SIG-M5 treated with dmso at 0.1 percent for 504 hours (cell line): ENCODE measurements around the gene ROMO1.
"Not testable (repeated sequence)": the region's sequence is repeated elsewhere in the genome, so short reads cannot be mapped to it uniquely, and the experiment has no call there.

Experiments
- DNase-seq: peaks from one replicate; lab custom pipeline; 2025; ENCODE audit not compliant: unreplicated experiment; lab: John Stamatoyannopoulos, UW

ROMO1 gene

DNA sequence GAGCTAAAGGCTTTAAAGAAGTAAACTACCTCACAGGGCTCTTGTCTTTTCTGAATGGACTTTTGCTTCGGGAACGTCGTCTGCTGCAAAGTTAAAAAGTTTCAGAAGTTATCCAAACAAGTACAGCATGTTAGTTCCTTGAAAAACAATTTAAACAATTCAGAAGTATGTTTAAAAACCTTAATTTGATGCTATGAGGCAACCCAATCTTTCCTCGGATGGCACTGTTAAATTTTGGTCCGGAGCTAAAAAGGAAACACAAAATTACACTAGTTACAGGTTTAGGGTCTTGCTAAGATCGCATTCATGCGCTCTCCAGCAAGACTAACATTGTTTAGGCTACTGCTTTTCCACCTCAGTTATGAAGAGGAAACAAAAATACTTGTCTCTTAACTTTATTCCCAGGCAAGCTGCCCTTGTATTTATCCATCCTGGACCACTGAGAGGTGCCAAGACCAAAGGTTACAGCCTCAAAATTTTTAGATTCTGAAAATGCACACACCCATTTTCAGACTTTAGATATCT is 30.1 kb downstream of the ROMO1 start:
- no peak for DNase-seq

DNA sequence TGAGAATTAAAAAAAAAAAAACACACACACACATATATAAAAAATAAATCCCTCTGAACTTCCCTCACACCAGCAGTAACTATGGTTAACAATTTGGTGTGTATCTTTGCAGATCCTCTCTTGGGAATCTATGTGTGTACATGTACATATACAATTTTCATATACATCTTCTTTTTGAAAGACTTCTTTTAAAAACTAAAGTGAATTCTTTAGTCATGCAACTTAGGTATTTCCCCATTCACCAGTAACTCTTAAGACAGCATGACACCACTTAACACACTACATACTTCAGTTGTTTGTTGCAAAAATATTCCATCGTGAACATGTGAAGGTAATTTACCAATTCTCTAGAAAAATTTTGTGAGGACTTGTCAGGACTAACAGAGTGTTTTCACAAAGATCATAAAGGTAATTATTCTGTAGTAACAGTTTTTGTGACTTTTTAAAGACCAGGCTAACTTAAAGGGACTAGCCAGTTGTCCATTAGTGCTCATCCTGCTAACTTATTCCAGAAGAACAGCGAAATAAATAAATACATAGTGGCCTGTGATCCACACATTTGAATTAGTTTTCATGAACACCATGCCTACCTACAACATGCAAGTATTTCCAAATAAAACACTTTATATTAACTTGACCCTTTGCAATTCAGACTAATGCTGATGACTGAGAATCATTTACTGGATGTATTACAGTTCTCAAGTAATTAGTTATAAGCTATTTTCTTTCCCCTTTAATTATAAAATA is 30.8 kb downstream of the ROMO1 start:
- DNase-seq = no peak

DNA sequence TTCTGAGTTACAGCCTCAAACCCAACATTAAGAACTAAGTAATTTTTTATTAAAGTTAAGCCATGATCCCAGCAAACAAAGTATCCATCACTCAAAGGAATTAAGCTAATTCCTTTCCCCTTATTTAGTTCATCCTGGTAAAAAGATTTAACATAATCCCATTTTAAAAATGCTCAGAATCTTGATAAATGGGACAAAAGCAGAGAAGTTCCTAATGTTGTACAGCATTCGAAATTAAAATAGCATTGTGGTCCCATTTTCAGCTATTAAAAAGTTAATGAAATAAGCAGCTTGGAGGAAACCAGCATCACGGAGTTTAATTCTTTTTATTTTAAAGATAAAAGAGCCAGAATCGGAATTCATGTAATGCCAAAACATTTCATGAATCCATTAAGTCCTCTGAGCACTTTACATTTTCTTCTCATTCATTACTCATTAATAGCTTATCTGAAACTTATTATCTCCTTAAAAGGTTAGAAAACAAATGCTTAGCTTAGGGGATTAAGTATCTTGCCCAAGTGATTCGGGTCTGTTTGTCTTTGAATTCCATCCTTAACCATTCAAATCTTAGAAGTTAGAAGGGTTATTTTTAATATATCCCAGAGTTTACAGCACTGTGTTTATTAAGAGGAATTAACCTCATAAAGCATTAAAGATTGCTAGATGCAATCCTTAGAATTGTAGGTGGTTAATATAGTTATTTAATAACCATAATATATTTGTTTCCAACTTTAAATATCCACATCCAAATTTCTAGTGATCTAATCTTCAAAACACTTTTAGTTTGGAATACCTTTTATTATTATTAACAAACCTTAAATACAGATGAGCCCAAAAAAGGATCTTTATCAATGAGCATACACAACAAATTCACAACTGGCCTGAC is 31.6 kb downstream of the ROMO1 start:
- no peak for DNase-seq

DNA sequence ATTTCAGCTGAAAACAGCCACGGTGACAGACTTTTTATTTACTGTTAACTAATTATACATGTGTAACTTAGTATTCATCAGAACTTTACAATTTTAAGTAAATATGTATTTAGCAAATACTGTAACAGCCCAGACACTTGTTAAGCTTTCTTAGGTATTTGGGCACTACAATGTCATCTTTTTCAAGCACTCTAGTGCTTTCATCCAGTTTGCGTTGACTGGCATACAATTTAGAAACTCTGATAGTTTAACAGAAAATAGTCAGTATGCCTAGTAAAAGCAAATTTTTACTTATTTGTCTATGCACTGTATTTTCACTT is 32.2 kb downstream of the ROMO1 start:
- DNase-seq = no peak

DNA sequence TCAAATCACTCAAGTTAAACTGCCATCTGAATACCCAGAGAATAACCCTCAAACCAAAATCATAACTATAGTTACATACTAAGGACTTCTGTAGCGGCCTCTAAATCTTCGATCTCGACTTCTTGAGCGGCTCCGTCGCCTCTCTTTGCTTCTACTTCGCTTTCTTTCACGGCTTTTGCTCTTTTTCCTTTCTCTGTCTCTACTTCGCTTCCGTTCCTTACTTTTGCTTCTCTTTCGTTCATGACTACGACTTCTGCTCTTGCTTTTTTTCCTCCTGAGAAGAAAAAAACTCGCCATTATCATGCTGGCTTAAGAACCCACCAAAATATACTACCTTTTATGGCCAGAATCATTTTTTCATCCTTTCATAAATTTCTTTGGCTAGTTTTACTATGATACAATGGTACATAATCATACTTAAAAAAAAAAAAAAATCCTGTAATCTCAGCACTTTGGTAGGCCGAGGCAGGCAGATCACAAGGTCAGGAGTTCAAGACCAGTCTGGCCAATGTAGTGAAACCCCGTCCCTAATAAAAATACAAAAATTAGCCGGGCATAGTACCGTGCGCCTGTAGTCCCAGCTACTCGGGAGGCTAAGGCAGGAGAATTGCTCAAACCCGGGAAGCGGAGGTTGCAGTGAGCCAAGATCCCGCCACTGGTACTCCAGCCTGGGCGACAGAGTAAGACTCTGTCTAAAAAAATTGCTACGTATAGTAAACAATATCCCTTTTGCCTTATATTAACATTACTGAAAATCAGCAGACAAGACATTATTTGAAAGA is 32.8 kb downstream of the ROMO1 start:
- no peak for DNase-seq

DNA sequence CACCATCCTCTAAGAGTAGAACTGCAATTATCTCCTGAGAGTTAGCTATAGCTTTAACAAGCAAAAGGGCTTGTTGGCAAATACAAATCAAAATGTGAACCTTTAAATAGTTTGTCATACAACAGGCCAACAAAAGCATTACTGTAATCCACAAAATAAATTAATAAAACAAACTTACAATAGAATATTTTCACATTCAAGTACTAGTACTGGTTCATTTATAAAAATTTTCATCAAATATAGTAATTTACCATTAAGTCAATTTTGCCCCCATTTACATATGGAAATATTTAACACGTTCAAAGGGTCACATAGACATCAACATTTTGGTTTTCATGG is 33.4 kb downstream of the ROMO1 start:
- DNase-seq = no peak

DNA sequence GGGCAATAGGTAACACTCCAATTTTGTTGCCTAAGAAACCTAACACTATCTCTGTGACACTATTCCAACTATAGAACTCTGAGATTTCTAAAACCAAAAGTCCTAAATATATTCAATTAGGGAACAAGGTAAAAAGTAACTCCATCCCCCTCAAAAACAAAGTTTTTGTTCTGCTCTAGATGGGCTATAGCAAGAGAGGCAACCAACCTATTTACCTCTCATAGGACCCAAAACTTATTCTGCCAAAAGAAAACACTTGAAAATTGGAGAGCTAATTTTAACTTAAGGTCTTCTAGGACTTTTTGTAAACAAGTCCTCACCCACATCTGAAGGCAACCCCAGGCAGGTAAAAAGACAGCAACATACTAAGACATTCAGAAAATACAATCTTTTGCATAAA is 35.2 kb downstream of the ROMO1 start:
- DNase-seq = no peak

DNA sequence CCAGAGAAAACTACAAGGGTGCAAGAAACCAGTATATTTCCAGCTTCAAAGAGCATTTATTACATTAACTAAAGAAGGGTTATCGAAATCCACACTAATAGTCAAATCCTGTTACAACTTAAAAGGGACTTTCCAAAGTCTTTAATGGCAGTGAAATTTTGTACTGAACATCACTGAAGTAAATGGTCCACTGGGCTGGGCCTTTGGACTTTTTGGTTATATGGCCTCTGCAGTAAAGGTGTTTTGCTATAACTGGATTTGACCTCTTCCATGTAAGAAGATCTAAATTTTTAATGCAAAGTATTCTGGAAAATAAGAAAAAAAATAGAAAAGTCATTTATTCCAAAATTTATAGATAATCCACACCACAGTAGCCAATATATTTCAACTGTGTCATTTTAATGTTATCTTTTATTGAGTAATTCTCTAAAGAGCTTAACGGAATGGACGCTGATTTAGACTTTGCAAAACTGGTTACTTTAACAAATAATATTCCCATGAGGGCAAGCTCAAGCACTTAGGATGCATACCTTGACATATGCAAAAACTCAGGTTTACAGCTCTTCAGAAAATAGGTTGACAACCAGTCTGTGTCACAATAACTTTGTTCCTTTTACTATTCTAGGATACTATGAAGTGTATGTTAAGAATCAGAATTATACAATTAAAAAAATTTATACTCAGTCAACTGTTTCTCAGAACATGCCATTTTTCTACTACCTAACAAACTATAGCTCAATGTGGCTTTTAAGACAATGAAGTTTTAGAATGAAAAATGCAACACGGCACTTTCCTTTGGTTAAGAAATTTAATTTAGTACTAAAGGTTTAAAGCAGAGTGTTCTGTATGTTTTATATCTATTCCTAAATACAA is 35.8 kb downstream of the ROMO1 start:
- no peak for DNase-seq

DNA sequence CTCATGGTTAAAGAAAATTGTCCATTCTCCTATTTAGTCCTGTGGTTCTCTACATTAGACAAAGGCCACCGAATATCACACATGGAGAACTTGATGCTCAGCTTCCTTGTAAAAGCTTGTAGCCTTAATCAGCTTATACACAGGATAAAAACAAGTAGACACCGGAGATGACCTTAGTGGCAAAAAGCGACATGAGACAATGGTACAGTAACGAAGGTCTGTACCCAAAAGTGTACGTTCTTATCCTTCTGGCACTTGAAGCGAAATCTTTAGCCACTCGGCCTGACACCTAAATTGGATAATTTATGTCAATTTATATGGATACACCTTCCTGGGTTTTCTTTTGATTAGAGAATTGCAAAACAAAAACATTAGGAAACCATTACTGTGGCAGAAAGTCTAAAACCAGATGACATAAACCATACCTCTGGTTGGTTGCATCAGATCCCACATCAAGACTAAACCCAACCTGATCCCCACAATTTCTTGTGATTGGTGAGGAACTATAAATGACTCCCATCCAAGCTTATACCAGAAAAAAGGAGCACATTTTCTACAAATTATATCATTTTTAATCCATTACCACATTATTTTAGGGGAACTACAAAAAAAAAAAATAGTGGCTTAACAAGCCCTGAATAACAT is 36.7 kb downstream of the ROMO1 start:
- no peak for DNase-seq

DNA sequence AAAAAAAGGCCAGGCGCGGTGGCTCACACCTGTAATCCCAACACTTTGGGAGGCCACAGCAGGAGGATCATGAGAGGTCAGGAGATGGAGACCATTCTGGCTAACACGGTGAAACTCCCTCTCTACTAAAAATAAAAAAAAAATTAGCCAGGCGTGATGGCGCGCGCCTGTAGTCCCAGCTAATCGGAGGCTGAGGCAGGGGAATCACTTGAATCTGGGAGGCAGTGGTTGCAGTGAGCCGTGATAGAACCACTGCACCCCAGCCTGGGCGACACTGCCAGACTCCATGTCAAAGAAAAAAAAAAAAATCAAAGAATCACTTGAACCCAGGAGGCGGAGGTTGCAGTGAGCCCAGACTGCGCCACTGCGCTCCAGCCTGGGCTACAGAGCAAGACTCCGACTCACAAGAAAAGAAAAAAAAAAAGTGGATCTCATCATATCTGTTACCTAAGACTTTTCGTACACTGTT is 38.7 kb downstream of the ROMO1 start:
- no peak for DNase-seq

DNA sequence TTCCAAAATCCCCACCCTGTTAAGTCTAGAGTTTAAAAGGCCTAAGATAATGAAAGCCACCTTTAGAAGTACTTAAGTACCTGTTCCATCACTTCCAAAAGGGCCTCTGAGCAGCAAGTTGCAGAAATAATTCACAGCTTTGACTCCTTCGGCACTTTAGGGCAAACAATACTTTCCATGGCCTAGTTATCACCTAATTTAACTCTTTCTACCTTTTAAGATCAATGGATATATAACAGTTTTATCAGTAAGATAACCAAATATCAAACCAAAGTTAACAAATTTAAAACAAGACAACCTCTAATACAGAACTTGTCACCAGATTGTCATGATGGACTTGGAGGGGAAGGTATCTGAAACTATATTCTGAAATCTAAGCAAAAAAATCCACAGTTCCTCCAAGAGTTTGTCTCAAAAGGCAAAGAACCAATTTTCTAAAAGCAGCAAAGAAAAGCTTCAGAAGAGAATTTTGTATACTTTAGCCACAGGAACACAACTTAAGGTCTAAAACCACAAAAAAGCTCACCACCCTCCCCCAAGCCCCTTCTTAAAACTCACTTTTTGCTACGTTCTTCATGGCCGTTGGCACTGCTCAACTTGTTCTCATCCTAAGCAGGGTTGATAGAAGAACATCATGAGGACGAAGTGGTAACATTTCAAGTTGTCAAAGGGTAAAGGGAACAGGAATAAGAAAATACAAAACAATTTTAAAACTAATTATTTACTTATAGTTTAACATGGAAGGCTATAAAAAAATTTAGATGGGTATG is 39.4 kb downstream of the ROMO1 start:
- no peak for DNase-seq

DNA sequence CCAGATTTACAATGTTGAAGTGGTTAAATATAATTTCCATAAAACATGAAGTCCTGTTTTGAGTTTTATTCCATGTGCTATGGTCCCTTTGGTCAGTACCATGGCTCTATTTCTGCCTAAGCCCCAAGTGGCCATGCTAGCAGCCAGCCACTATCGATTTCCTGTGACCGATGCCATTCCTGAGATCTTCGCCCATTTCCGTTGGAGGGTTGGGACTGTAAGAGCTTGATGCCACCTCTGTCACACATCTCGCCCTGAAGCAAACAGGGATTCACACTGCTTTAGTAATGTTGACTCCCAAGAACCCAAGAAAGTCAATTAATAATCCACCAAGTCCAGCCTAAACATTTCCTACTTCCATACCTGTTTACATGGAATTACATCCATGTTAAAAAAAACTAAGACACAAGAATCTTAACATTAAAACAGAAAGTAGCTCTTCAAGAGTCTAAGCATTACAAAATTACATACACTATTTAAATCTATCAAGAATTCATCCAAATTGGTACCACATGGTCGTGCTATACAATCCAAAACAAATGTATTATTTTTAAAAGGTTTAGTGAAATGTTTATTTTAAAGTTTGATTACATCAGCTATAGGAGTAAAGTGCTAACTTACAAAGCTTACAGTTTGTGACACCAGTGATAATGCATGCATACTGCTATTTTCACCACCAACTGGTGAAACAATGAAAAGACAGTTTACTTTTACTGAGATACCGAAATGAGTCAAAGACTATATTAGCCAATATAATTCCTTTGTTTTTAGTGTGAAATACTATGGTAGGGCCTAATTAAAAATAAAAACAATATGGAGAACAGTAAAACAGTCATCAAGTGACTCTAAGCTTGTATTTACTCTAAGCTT is 40.3 kb downstream of the ROMO1 start:
- peak; percentile 79 for DNase-seq

DNA sequence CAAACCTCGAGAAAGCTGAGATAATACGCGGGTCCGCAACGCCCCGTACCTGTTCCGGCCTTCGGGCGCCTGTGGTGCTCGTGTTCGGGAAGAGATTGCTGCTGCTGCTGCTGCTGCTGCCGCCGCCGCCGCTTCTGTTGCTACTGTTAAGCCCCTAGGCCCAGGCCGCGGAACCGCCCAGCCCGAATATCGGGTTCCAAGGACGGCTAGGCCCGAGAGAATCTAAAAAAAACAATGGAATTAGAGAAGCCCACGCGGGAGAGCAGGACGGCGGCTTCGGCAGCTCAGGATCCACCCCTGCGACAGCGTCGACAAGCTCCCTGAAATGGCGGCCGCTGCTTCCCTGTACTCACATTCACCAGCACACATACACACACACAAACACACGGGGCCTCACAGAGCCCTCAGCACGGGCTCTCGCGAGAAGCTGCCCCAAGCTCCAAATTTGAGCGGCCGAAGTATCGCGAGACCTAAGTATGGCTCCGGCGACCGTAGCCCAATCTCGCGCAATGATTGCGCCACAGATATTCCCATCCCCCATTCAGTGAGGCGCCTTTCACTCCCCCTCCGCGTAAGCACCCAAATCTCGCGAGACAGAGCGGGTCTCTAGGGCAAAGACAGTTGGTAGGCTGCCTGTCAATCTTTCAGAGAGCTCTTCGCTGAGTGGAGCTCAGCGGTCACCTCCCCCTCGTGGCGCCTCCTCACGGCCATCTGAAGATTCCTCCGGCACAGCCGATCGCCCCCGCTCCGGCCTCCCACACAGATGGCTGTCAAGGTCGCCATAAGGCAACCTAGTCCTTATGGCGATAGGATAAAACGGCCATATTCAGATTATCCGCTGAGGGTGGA is 42.9 kb downstream of the ROMO1 start, which contains the start of gene RBM39:
TSS of gene RBM39 (minus strand) at position 369 of the 849 bp plus-strand sequence. CDS start 1,386 bp downstream, outside the sequence.
- peak; percentile 100 for DNase-seq

DNA sequence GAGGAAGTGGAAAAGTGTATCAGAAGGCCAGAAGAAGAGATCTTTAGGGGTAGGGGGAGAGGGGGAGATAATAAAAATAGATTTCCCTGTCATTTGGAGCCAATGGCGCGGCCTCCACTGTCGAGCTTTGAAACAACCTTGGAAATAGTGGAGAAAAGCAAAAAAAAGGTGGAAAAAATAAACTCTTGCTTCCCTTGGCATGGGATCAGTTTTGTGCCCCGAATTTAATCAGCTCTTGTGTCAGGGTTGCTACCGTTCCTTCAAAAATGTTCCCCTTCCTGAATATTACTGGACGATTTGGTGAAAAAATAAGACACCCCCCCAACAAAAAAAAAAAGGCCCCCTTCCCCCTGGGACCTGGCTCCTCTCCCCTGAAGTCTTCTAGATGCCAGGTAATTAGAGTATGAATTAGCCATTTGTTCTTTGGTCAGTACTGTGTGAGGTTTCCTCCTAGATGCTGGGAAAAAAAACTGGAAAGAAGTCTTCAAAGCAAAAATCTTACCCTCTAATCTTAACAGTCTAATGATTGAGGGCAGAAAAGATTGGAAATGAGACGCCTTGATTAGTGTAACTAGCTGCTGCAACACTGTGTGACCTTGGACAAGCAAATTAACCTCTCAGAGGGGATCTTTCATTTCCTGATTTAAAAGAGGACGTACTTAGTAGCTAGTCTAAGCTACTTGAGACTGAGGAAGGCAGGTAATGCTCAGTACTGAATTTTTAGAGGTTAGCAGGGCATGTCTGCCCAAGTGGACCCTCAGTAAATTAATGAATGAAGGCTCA is 43.7 kb downstream of the ROMO1 start:
- peak; percentile 85 for DNase-seq

DNA sequence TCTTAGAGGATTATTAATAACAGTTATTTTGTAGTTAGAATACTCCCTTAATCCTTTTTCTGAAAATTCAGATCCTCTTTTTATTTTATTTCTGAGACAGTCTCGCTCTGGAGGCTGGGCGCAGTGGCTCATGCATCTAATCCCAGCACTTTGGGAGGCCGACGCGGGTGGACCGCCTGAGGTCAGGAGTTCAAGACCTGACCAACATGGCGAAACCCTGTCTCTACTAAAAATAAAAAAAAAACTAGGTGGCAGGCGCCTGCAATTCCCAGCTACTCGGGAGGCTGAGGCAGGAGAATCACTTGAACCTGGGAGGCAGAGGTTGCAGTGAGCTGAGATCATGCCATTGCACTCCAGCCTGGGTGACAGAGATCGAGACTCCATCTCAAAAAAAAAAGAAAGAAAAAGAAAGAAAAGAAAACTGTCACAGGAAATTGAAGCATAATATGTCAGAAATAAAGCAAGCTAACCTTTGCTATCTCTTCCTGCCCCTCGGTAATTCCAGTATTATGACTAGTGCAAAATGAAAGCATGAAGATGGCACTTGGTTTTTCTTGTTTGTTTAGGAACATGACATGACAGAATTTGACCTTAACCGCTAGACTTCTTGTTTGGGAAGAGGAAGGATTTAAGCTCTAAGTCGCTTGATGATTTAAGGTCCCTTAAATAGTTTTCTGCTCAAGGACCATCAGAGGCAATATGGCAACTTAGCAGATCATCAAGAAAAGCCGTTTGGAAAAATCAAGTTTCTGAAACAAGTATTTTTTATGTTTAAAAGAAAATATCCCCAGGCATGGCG is 44.7 kb downstream of the ROMO1 start:
- peak; percentile 62 for DNase-seq

DNA sequence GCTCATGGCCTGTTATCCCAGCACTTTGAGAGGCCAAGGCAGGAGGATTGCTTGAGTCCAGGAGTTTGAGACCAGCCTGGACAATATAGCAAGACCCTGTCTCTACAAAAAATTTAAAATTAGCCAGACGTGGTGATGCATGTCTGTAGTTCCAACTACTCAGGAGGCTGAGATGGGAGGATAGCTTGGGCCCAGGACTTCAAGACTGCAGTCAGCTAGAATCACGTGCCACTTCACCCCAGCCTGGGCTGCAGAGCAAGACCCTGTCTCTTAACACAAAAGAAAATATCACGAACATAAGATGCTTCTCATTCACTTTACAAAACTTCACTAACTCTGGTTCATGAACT is 45.3 kb downstream of the ROMO1 start:
- DNase-seq = not testable (repeated sequence)
